Mucosa of descending colon (tissue), 3 donors: ENCODE measurements around the gene KIDINS220. TPM values are rescaled to one million over a fixed set of nuclear protein-coding genes. Genes with fewer than 3 reads are reported as not detected.

ENCODE experiments used
- ATAC-seq: fragments of 200-7000 bp; cut with Tn5 transposase; one replicate; pipeline ENCODE4 v1.9.1; 2020; ENCODE audit warnings: mild to moderate bottlenecking, moderate library complexity
- DNase-seq, 3 donors: peaks; one replicate each; pipeline ENCODE4 v3.0.0-alpha.2; 2020
- H3K36me3 ChIP-seq: fragments of 200-600 bp; one replicate; pipeline ENCODE4 v1.8.0; 2021; ENCODE audit warnings: low read depth, mild to moderate bottlenecking
- H3K4me1 ChIP-seq: fragments of 200-600 bp; one replicate; pipeline ENCODE4 v1.8.0; 2021; ENCODE audit warnings: low read depth, mild to moderate bottlenecking
- H3K4me3 ChIP-seq: fragments of 200-600 bp; one replicate; pipeline ENCODE4 v1.8.0; 2021; ENCODE audit warnings: mild to moderate bottlenecking
- H3K9me3 ChIP-seq: fragments of 200-600 bp; one replicate; pipeline ENCODE4 v1.8.0; 2021; ENCODE audit warnings: mild to moderate bottlenecking
- CTCF ChIP-seq: fragments of 200-600 bp; IDR thresholded peaks from one replicate; pipeline ENCODE4 v1.8.0; 2022; ENCODE audit warnings: antibody characterized with exemption, mild to moderate bottlenecking
- intact Hi-C, 2 donors: fragments of 100-400 bp; cut with DNase I in 1 of 2; cut with micrococcal nuclease in 1 of 2; formaldehyde crosslinking; loops; one replicate each; pipeline versions ENCODE4 v1.11.0 to v1.11.1; 2022; cut with DNase I, micrococcal nuclease
- total RNA-seq, 3 donors: library from RNA; stranded (reverse); fragmentation: NEBNext Ultra II Directional in 2 of 3; extraction: Animal tissue kit (Norgen Biotek cat#: 25700) in 2 of 3; gene quantifications; one replicate each; pipeline versions ENCODE4 v1.2.1 to v1.2.4, GENCODE V29; 2021 to 2023
- donor health status: DM: no; HTN: no; CAD: no; lungs with moderate emphysema.
- donor health status: DM: no; HTN: no; CAD: no.
- donor health status: DM: no; HTN: yes; CAD: no.

Gene KIDINS220
- total RNA-seq, 3 donors from 2014 or later = 54.8 to 69.6 (median 55.9) TPM

- no peak for DNase-seq
- no peak for ATAC-seq
- H3K4me3 ChIP-seq = no peak overlapping the region
- no peaks in the 10 kb centered on the region for H3K9me3 ChIP-seq
- intact Hi-C loops = no loop called here
- H3K4me1 ChIP-seq = peaks cover 4% of the 10 kb centered on the region
- TF ChIP-seq CTCF = no peak
- H3K36me3 ChIP-seq = no peaks in the 10 kb centered on the region
These were observed 38.4 kb downstream of the KIDINS220 start for GRCh38 chr2:8799004-8799403.

- Histone ChIP-seq H3K36me3 (no peaks in the 10 kb centered on the region), H3K4me3 (no peak overlapping the region), H3K9me3 (no peaks in the 10 kb centered on the region), H3K4me1 (no peaks in the 10 kb centered on the region)
- no peak for ATAC-seq
- DNase-seq = no peak
- TF ChIP-seq CTCF = no peak
- intact Hi-C loops = no loop called here
These were observed 39.0 kb downstream of the KIDINS220 start for GRCh38 chr2:8798393-8798792.

- Histone ChIP-seq H3K9me3 (no peaks in the 10 kb centered on the region), H3K4me3 (no peak overlapping the region), H3K4me1 (no peaks in the 10 kb centered on the region), H3K36me3 (no peaks in the 10 kb centered on the region)
- no peak for TF ChIP-seq CTCF
- no peak for DNase-seq
- no peak for ATAC-seq
- intact Hi-C loops = no loop called here
These were observed 39.7 kb downstream of the KIDINS220 start for GRCh38 chr2:8797682-8798081.

- no peak for TF ChIP-seq CTCF
- H3K9me3 ChIP-seq = no peaks in the 10 kb centered on the region
- H3K4me3 ChIP-seq = no peak overlapping the region
- H3K4me1 ChIP-seq = no peaks in the 10 kb centered on the region
- ATAC-seq (no peak), DNase-seq (no peak)
- H3K36me3 ChIP-seq = no peaks in the 10 kb centered on the region
- intact Hi-C loops = no loop called here
These were observed 40.4 kb downstream of the KIDINS220 start for GRCh38 chr2:8796878-8797550.

GRCh38 chr2:8796315-8796848 lies 41.0 kb downstream of the KIDINS220 start:
- DNase-seq (no peak), ATAC-seq (no peak)
- H3K9me3 ChIP-seq = no peaks in the 10 kb centered on the region
- intact Hi-C loops = no loop called here
- no peaks in the 10 kb centered on the region for H3K4me1 ChIP-seq
- TF ChIP-seq CTCF = no peak
- no peak overlapping the region for H3K4me3 ChIP-seq
- H3K36me3 ChIP-seq = no peaks in the 10 kb centered on the region
